Neural cell (in vitro differentiated cells): ENCODE measurements around the gene STX19.

Experiments
- POLR2AphosphoS5 ChIP-seq: IDR thresholded peaks from 2 replicates; pipeline ENCODE4 v1.6.1; 2012
- TF ChIP-seq, protein P1 (sequence below): IDR thresholded peaks from 2 replicates; pipeline ENCODE4 v1.6.1; 2012; ENCODE audit warnings: borderline replicate concordance
- TF ChIP-seq, protein P2 (sequence below): fragments of 450-650 bp; IDR thresholded peaks from 2 replicates; pipeline ENCODE4 v1.5.1; 2014; ENCODE audit warnings: antibody characterized with exemption, mild to moderate bottlenecking, moderate library complexity; ENCODE audit not compliant: poor library complexity, severe bottlenecking

DNA sequence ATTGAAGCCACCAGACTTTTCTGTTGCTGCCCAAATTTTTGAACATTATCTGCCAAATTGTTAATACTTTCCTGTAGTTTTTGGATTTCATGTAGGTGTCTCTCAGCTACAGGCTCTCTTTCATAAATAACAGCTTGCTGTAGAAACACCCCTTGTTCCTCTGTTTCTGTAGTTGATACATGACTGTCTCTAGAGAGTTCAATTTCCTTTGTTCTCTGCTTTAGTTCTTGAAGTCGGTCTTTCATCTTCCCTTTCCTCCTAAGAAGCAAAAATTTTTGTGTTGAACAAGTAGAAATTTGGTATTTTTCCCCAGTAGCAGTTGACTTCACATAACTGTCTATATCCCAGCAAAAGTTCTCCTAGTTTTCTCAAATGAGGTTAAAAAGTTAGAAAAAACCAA, 13.4 kb downstream of the STX19 start:
- TF ChIP-seq, protein P1, sequence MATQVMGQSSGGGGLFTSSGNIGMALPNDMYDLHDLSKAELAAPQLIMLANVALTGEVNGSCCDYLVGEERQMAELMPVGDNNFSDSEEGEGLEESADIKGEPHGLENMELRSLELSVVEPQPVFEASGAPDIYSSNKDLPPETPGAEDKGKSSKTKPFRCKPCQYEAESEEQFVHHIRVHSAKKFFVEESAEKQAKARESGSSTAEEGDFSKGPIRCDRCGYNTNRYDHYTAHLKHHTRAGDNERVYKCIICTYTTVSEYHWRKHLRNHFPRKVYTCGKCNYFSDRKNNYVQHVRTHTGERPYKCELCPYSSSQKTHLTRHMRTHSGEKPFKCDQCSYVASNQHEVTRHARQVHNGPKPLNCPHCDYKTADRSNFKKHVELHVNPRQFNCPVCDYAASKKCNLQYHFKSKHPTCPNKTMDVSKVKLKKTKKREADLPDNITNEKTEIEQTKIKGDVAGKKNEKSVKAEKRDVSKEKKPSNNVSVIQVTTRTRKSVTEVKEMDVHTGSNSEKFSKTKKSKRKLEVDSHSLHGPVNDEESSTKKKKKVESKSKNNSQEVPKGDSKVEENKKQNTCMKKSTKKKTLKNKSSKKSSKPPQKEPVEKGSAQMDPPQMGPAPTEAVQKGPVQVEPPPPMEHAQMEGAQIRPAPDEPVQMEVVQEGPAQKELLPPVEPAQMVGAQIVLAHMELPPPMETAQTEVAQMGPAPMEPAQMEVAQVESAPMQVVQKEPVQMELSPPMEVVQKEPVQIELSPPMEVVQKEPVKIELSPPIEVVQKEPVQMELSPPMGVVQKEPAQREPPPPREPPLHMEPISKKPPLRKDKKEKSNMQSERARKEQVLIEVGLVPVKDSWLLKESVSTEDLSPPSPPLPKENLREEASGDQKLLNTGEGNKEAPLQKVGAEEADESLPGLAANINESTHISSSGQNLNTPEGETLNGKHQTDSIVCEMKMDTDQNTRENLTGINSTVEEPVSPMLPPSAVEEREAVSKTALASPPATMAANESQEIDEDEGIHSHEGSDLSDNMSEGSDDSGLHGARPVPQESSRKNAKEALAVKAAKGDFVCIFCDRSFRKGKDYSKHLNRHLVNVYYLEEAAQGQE: no peak
- TF ChIP-seq POLR2AphosphoS5: no peak
- TF ChIP-seq, protein P2, sequence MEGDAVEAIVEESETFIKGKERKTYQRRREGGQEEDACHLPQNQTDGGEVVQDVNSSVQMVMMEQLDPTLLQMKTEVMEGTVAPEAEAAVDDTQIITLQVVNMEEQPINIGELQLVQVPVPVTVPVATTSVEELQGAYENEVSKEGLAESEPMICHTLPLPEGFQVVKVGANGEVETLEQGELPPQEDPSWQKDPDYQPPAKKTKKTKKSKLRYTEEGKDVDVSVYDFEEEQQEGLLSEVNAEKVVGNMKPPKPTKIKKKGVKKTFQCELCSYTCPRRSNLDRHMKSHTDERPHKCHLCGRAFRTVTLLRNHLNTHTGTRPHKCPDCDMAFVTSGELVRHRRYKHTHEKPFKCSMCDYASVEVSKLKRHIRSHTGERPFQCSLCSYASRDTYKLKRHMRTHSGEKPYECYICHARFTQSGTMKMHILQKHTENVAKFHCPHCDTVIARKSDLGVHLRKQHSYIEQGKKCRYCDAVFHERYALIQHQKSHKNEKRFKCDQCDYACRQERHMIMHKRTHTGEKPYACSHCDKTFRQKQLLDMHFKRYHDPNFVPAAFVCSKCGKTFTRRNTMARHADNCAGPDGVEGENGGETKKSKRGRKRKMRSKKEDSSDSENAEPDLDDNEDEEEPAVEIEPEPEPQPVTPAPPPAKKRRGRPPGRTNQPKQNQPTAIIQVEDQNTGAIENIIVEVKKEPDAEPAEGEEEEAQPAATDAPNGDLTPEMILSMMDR: no peak
